Measurements from ENCODE around the gene ARFGEF2. TPM values are rescaled to one million over a fixed set of nuclear protein-coding genes. Genes with fewer than 3 reads are reported as not detected.

The ARFGEF2 gene
- total and polyA plus RNA-seq, 2 of the 8 experiments (the other 6 are each of a cell fraction or from before 2014, with no cell fraction given) = 8.1 to 21.8 TPM

DNA sequence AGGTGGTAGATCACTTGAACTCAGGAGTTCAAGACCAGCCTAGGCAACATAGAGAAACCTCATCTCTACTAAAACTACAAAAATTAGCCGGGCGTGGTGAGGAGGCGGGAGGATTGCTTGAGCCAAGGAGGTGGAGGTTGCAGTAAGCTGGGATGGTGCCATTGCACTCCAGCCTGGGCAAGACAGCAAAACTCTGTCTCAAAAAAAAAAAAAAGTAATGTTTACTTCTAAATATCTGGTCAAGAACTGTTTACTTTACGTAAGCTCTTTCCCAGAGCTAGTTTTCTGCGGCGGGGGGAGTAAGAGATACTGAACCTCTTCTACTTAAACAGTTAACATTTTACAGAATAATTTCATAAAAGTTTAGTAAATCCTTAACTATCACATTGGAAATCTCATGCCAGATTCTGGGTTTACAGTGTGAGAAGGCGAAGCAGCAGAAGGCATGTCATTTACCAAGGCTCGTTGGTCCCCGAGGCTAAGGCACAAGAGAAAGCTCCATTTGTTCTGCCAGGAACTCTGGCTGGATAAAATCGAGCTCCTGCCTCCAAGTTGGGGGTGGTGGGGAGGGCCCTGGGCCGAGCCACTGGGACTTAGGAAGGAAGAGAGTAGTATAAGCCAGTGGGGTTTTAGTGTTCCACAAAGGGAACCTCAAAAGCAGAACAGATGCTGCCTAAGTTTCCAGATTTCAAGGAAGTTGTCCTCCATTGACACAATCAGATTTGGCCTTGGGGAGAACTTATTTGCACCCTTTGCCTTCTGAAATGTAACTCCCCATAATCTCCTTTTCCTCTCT lies 41.7 kb downstream of the ARFGEF2 start:
- ChIA-PET POLR2A (ENCODE audit: partially characterized antibody) (interaction anchor here (1.1 kb wide), 1 partner anchor 16 kb away, joined by 3 read pairs; no protein-coding TSS in a partner anchor), CTCF (ENCODE audit: partially characterized antibody) (interaction anchor here (1.0 to 1.4 kb wide), 2 partner anchors 13 to 306 kb away, joined by 3 to 10 read pairs; no protein-coding TSS in a partner anchor)
- Histone ChIP-seq H3K79me1 (ENCODE audit: low read depth, low read length) (no peaks in the 10 kb centered on the region; the same call in 1 of the 2 replicates), H2BK120ac (replicated peaks; ENCODE audit: low read depth, low read length) (no peak overlapping the region), H2BK20ac (ENCODE audit: low read length) (no peak overlapping the region), H3K27ac (ENCODE audit: low read depth, low read length) (no peak overlapping the region), H4K8ac (ENCODE audit: extremely low read depth, insufficient read depth, low read length) (no peak overlapping the region), H2BK15ac (ENCODE audit: low read length) (no peak overlapping the region), H4K20me1 (replicated peaks in 1 of 2; ENCODE audit: control insufficient read depth in 1 of 2, insufficient read depth in 2 of 2, low read length in 2 of 2) (no peaks in the 10 kb centered on the region), H3K4me2 (ENCODE audit: insufficient read depth in 1 of 2, low read depth in 2 of 2, low read length in 2 of 2) (no peak overlapping the region), H3K36me3 (ENCODE audit: control insufficient read depth in 2 of 4, insufficient read depth in 4 of 4, low read length in 3 of 4) (peaks cover 0 to 19% (median 5%) of the 10 kb centered on the region in 4 experiments; a peak in 6 of 8 replicates), H3K18ac (ENCODE audit: extremely low read depth, low read length) (no peak overlapping the region; the same call in 1 of the 2 replicates), H3K23me2 (ENCODE audit: low read depth, low read length) (0 out of 2 replicates have a peak, but pooled peaks cover 2% of the 10 kb centered on the region), H2BK5ac (ENCODE audit: low read depth, low read length) (no peak overlapping the region), H3K79me2 (ENCODE audit: control insufficient read depth in 1 of 2, insufficient read depth in 2 of 2, low read length in 2 of 2) (no peaks in the 10 kb centered on the region), H3K9me3 (ENCODE audit: insufficient read depth in 2 of 2, low read depth in 1 of 2, low read length in 1 of 2) (no peaks in the 10 kb centered on the region), H4K5ac (ENCODE audit: insufficient read length, low read depth, low read length) (no peak overlapping the region), H3K4me3 (ENCODE audit: extremely low read depth in 1 of 4, insufficient read depth in 2 of 4, low read depth in 3 of 4, low read length in 4 of 4) (no peak overlapping the region), H3K23ac (ENCODE audit: insufficient read length) (no peak overlapping the region), H3K56ac (replicated peaks; ENCODE audit: insufficient read length, low read depth, low read length) (no peak overlapping the region), H2BK12ac (ENCODE audit: low read depth, low read length) (no peak overlapping the region), H2AFZ (ENCODE audit: low read length) (no peak overlapping the region), H4K91ac (replicated peaks; ENCODE audit: insufficient read length, low read length) (no peak overlapping the region), H3K27me3 (replicated peaks in 1 of 4; ENCODE audit: control insufficient read depth in 3 of 4, extremely low read depth in 1 of 4, insufficient read depth in 3 of 4, low read length in 3 of 4) (no peaks in the 10 kb centered on the region), H3K14ac (ENCODE audit: insufficient read length) (no peak overlapping the region), H3K4ac (replicated peaks; ENCODE audit: insufficient read length, low read depth, low read length) (no peak overlapping the region), H3K4me1 (replicated peaks in 1 of 4; ENCODE audit: control insufficient read depth in 3 of 4, insufficient read depth in 4 of 4, low read length in 3 of 4) (no peaks in the 10 kb centered on the region), H3K9ac (replicated peaks in 1 of 4; ENCODE audit: extremely low read depth in 1 of 4, low read depth in 3 of 4, low read length in 3 of 4) (no peak overlapping the region), H2AK5ac (ENCODE audit: low read depth, low read length) (no peak overlapping the region)
- FAIRE-seq (no peak), DNase-seq (ENCODE audit: low read depth in 1 of 2, low spot score in 2 of 2) (no peak)
- TF ChIP-seq SP4 (IDR thresholded peaks at IDR 0.05; ENCODE audit: low read length) = no peak
- TF ChIP-seq KDM5A (IDR thresholded peaks at IDR 0.05; ENCODE audit: low read length) = no peak
- no peak for TF ChIP-seq SIX5 (IDR thresholded peaks at IDR 0.05; ENCODE audit: low read depth, low read length)
- no peak for TF ChIP-seq EGR1 (IDR thresholded peaks at IDR 0.05; ENCODE audit: borderline replicate concordance, low read depth, low read length)
- no peak for TF ChIP-seq ASH2L (IDR thresholded peaks at IDR 0.05; ENCODE audit: low read length)
- no peak for TF ChIP-seq CBX5 (IDR thresholded peaks at IDR 0.05; ENCODE audit: low read depth, low read length)
- TF ChIP-seq ZNF274 (IDR thresholded peaks at IDR 0.05; ENCODE audit: borderline replicate concordance, extremely low read depth, low read length) = no peak
- WGBS, 2 experiments (ENCODE audit: extremely low coverage in 1 of 2, insufficient coverage in 1 of 2, insufficient read length in 1 of 2, insufficient replicate concordance in 2 of 2, low coverage in 1 of 2, low lambda C conversion rate in 2 of 2, missing lambda C conversion rate in 1 of 2) = 95% methylated on average over 11 of the region's 11 CpGs; no CpG with 5 or more reads in 1 of the 2 experiments

All from H1 (cell line).